Transverse colon (tissue), 4 donors: ENCODE data around the gene GRAMD1C.

Experiments used
- CTCF ChIP-seq, 5 experiments: fragments of 200-600 bp in 3 of 5; fragments of 450-650 bp in 2 of 5; sonication (generic) in 3 of 5; IDR thresholded peaks; 1 replicate in 2 of 5; 2 replicates in 3 of 5; pipeline ENCODE4 v1.5.1; 2016 to 2017; ENCODE audit warnings: antibody characterized with exemption in 5 of 5, inconsistent platforms in 3 of 5, mild to moderate bottlenecking in 2 of 5, moderate library complexity in 1 of 5
- EP300 ChIP-seq: sonication (generic); formaldehyde crosslinking; IDR thresholded peaks from one replicate; pipeline ENCODE4 v1.6.1; 2017; ENCODE audit warnings: antibody characterized with exemption, low read depth
- POLR2A ChIP-seq: fragments of 450-650 bp; IDR thresholded peaks from one replicate; pipeline ENCODE4 v1.6.1; 2016; ENCODE audit warnings: antibody characterized with exemption, mild to moderate bottlenecking, moderate library complexity
- POLR2AphosphoS5 ChIP-seq, 3 donors: sonication (generic); formaldehyde crosslinking; IDR thresholded peaks; one replicate each; pipeline ENCODE4 v1.6.1; 2016; ENCODE audit warnings: antibody characterized with exemption in 3 of 3

- TF ChIP-seq CTCF (IDR thresholded peaks at IDR 0.05) (no peak), POLR2AphosphoS5 (IDR thresholded peaks at IDR 0.05) (no peak), POLR2A (peak; percentile 37), EP300 (no peak)
These were observed 108.9 kb downstream of the GRAMD1C start, which contains the start of gene ZDHHC23 for GRCh38 chr3:113947372-113948014.
